Smooth muscle cell (in vitro differentiated cells): ENCODE data around the gene CAMK1D. TPM values are rescaled to one million over a fixed set of nuclear protein-coding genes. Genes with fewer than 3 reads are reported as not detected.

Experiments
- DNase-seq: peaks from one replicate; lab custom pipeline; 2025; ENCODE audit not compliant: unreplicated experiment; lab: John Stamatoyannopoulos, UW
- H2AFZ ChIP-seq: fragments of 200-600 bp; sonication (generic); 2 replicates; pipeline ENCODE4 v1.6.0; 2016; ENCODE audit warnings: antibody characterized with exemption, low read depth, mild to moderate bottlenecking
- H3F3A ChIP-seq: fragments of 200-600 bp; sonication (generic); 2 replicates; pipeline ENCODE4 v1.6.0; 2017; ENCODE audit warnings: antibody characterized with exemption, low read depth
- H3K27ac ChIP-seq: fragments of 200-600 bp; sonication (generic); 2 replicates; pipeline ENCODE4 v1.5.1; 2016; ENCODE audit warnings: low read depth, mild to moderate bottlenecking
- H3K27me3 ChIP-seq: fragments of 200-600 bp; sonication (generic); 2 replicates; pipeline ENCODE4 v1.6.1; 2016; ENCODE audit warnings: low read depth, mild to moderate bottlenecking
- H3K36me3 ChIP-seq: fragments of 200-600 bp; sonication (generic); 2 replicates; pipeline ENCODE4 v1.5.1; 2016; ENCODE audit warnings: low read depth
- H3K4me1 ChIP-seq: fragments of 200-600 bp; sonication (generic); 2 replicates; pipeline ENCODE4 v1.5.1; 2016; ENCODE audit warnings: low read depth
- H3K4me2 ChIP-seq: fragments of 200-600 bp; sonication (generic); 2 replicates; pipeline ENCODE4 v1.6.0; 2016; ENCODE audit warnings: mild to moderate bottlenecking
- H3K4me3 ChIP-seq: fragments of 200-600 bp; sonication (generic); 2 replicates; pipeline ENCODE4 v1.5.1; 2016; ENCODE audit warnings: mild to moderate bottlenecking
- H3K79me2 ChIP-seq: fragments of 200-600 bp; sonication (generic); 2 replicates; pipeline ENCODE4 v1.6.0; 2016; ENCODE audit warnings: low read depth, mild to moderate bottlenecking
- H3K9ac ChIP-seq: fragments of 200-600 bp; sonication (generic); 2 replicates; pipeline ENCODE4 v1.6.0; 2016; ENCODE audit warnings: low read depth
- H3K9me3 ChIP-seq: fragments of 200-600 bp; sonication (generic); replicated peaks from 2 replicates; pipeline ENCODE4 v1.5.1; 2016; ENCODE audit warnings: low read depth
- H4K20me1 ChIP-seq: fragments of 200-600 bp; sonication (generic); 2 replicates; pipeline ENCODE4 v1.6.0; 2016; ENCODE audit warnings: low read depth
- CTCF ChIP-seq: fragments of 200-600 bp; sonication (generic); IDR thresholded peaks from 2 replicates; pipeline ENCODE4 v1.5.1; 2017; ENCODE audit warnings: borderline replicate concordance, mild to moderate bottlenecking, antibody characterized with exemption; ENCODE audit not compliant: insufficient read depth, poor library complexity, severe bottlenecking
- WGBS: methylation state at CpG from one replicate; pipeline ENCODE4 v1.1.7; 2016; ENCODE audit warnings: low lambda C conversion rate; 5-methylcytosine and 5-hydroxymethylcytosine counted together
- polyA plus RNA-seq: library from polyadenylated mRNA; unstranded; fragments of >200 nt; fragmentation: Nextera tagmentation; extraction: Ambion mirVana; gene quantifications from 2 replicates; pipeline ENCODE4 v1.2.1, GENCODE V29; 2016
- total RNA-seq: library from RNA; depleted of rRNA; stranded (reverse); fragments of >200 nt; gene quantifications from 2 replicates; pipeline ENCODE4 v1.2.3, GENCODE V29; 2014

Gene CAMK1D
- total and polyA plus RNA-seq, 2 experiments from 2014 or later: 1.6 to 2.3 TPM

- Histone ChIP-seq H2AFZ (no peak overlapping the region), H3K27ac (no peak overlapping the region), H3K4me1 (peaks cover 4% of the 10 kb centered on the region), H3K9ac (no peak overlapping the region), H3K79me2 (no peaks in the 10 kb centered on the region), H3K27me3 (no peaks in the 10 kb centered on the region), H3K9me3 (no peaks in the 10 kb centered on the region), H4K20me1 (no peaks in the 10 kb centered on the region), H3K4me2 (no peak overlapping the region), H3F3A (peaks cover 7% of the 10 kb centered on the region), H3K36me3 (no peaks in the 10 kb centered on the region), H3K4me3 (no peak overlapping the region)
- no peak for TF ChIP-seq CTCF
- WGBS: 82% methylated on average over 7 of the region's 7 CpGs
- DNase-seq: no peak
These were observed 68.7 kb downstream of the CAMK1D start for GRCh38 chr10:12418000-12418399.

GRCh38 chr10:12418725-12419261 lies 69.4 kb downstream of the CAMK1D start:
- Histone ChIP-seq H3K9me3 (no peaks in the 10 kb centered on the region), H4K20me1 (no peaks in the 10 kb centered on the region), H3K27me3 (no peaks in the 10 kb centered on the region), H3K36me3 (no peaks in the 10 kb centered on the region), H3K9ac (peak overlapping the region; percentile 30), H3K4me1 (peaks cover 4% of the 10 kb centered on the region), H2AFZ (no peak overlapping the region), H3F3A (peaks cover 7% of the 10 kb centered on the region), H3K4me2 (peak overlapping the region; percentile 48), H3K4me3 (no peak overlapping the region), H3K27ac (peak overlapping the region; percentile 92), H3K79me2 (no peaks in the 10 kb centered on the region)
- WGBS: 88% methylated on average over 13 of the region's 13 CpGs
- no peak for TF ChIP-seq CTCF
- DNase-seq: no peak

- DNase-seq: peak; percentile 20
- H3K27ac ChIP-seq: peak overlapping the region; percentile 92
- H3K9ac ChIP-seq: peak overlapping the region; percentile 73
- H3K9me3 ChIP-seq: no peaks in the 10 kb centered on the region
- H3K27me3 ChIP-seq: no peaks in the 10 kb centered on the region
- no peak overlapping the region for H3K4me3 ChIP-seq
- H2AFZ ChIP-seq: no peak overlapping the region
- peaks cover 4% of the 10 kb centered on the region for H3K4me1 ChIP-seq
- H3K4me2 ChIP-seq: peak overlapping the region; percentile 69
- no peaks in the 10 kb centered on the region for H3K36me3 ChIP-seq
- H4K20me1 ChIP-seq: no peaks in the 10 kb centered on the region
- TF ChIP-seq CTCF: no peak
- WGBS: 8% methylated on average over 9 of the region's 9 CpGs
- H3F3A ChIP-seq: peaks cover 7% of the 10 kb centered on the region
- H3K79me2 ChIP-seq: no peaks in the 10 kb centered on the region
These were observed 70.0 kb downstream of the CAMK1D start for GRCh38 chr10:12419262-12419847.
